GM12878 (cell line): ENCODE data around the gene STK33. TPM values are rescaled to one million over a fixed set of nuclear protein-coding genes. Genes with fewer than 3 reads are reported as not detected.

Experiments
- CBX5 ChIP-seq: sonication (generic); IDR thresholded peaks from 2 replicates; pipeline ENCODE4 v1.6.1; 2016; ENCODE audit warnings: low read depth, moderate library complexity, mild to moderate bottlenecking, inconsistent platforms
- ESRRA ChIP-seq: IDR thresholded peaks from 2 replicates; pipeline ENCODE4 v1.6.1; 2012; ENCODE audit warnings: mild to moderate bottlenecking, low read length, improper control_type of control experiment
- FOXM1 ChIP-seq: IDR thresholded peaks from 2 replicates; pipeline ENCODE4 v1.6.1; 2012; ENCODE audit warnings: low read depth, mild to moderate bottlenecking, inconsistent platforms, low read length, moderate library complexity
- IRF3 ChIP-seq: fragments of 450-650 bp; IDR thresholded peaks from 2 replicates; pipeline ENCODE4 v1.6.1; 2014; ENCODE audit warnings: mild to moderate bottlenecking
- KAT2A ChIP-seq: conservative IDR thresholded peaks from 2 replicates; pipeline ENCODE4 v1.6.1; 2011; ENCODE audit warnings: low read depth, low read length; ENCODE audit not compliant: control insufficient read depth
- RFX5 ChIP-seq: IDR thresholded peaks from 2 replicates; pipeline ENCODE4 v1.6.1; 2011; ENCODE audit warnings: low read depth, low read length, improper control_type of control experiment
- RUNX3 ChIP-seq: IDR thresholded peaks from 2 replicates; pipeline ENCODE4 v1.6.1; 2012; ENCODE audit warnings: low read length, inconsistent platforms
- USF2 ChIP-seq: IDR thresholded peaks from 2 replicates; pipeline ENCODE4 v1.6.1; 2011; ENCODE audit warnings: low read depth, low read length, improper control_type of control experiment, borderline replicate concordance
- YBX1 ChIP-seq: fragments of 450-650 bp; IDR thresholded peaks from 2 replicates; pipeline ENCODE4 v1.6.1; 2016; ENCODE audit warnings: antibody characterized with exemption
- ZBTB40 ChIP-seq: fragments of 450-650 bp; IDR thresholded peaks from 2 replicates; pipeline ENCODE4 v1.6.1; 2016; ENCODE audit warnings: mild to moderate bottlenecking, moderate library complexity, borderline replicate concordance
- ZNF217 ChIP-seq: fragments of 450-650 bp; IDR thresholded peaks from 2 replicates; pipeline ENCODE4 v1.6.1; 2017; ENCODE audit warnings: antibody characterized with exemption, mild to moderate bottlenecking
- polyA plus RNA-seq, 11 experiments: library from polyadenylated mRNA; depleted of rRNA in 4 of 11; unstranded in 6 of 11; stranded (reverse) in 5 of 11; fragments of >200 nt; fragmentation: Nextera tagmentation in 4 of 11; fragmentation: Illumina TruSeq in 1 of 11; extraction: Ambion mirVana in 4 of 11; extraction: Trizol in 1 of 11; gene quantifications; 1 replicate in 1 of 11; 2 replicates in 10 of 11; pipeline versions ENCODE4 v1.2.1 to v1.2.3, GENCODE V29; 2011 to 2016; ENCODE audit warnings: inconsistent platforms in 2 of 11, missing spikeins in 2 of 11, low read depth in 1 of 11
- total RNA-seq, 4 experiments: library from RNA; depleted of rRNA in 3 of 4; stranded (reverse); fragments of >200 nt in 3 of 4; fragmentation: Illumina TruSeq in 1 of 4; extraction: Trizol in 1 of 4; gene quantifications; 2 replicates each; pipeline versions ENCODE4 v1.2.1 to v1.2.3, GENCODE V29; 2013 to 2021

STK33 gene
- total and polyA plus RNA-seq, 10 of the 15 experiments (the other 5 are each of a cell fraction or from before 2014, with no cell fraction given) = 5.2 to 27.3 (median 18.3) TPM

GRCh38 chr11:8366316-8366715 lies 227.7 kb downstream of the STK33 start (continued):
- TF ChIP-seq ZBTB40 (no peak), RUNX3 (no peak), IRF3 (no peak), ESRRA (no peak), USF2 (no peak), FOXM1 (no peak), ZNF217 (no peak), RFX5 (no peak), KAT2A (no peak), CBX5 (no peak), YBX1 (no peak)
